ENCODE data around the gene GALNT12.

DNA sequence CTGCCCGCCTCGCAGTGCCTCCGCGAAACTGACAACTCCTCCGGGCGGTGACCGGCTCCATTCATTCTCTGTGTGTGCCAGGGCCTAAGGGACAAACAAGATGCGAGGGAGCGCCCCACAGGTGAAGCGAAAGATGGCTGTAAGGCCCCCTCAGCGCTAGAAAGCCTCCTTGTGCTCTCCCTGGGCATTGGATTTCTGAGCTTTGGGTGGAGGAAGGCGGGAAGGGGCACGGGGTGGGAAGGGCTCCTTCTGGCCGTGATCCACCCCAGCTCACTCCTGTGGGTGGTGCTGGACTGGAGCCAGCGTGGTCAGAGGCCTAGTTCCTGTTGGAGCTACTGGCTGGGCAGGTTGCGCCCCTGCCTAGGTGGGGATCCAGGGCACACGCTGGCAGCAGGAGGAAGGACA, 943 bp downstream of the GALNT12 start:
- TF ChIP-seq EZH2 (IDR thresholded peaks at IDR 0.05; ENCODE audit: borderline replicate concordance) (no peak), EZH2phosphoT487 (IDR thresholded peaks at IDR 0.05; ENCODE audit: low read depth, severe bottlenecking, unreplicated experiment) (no peak)
- TF ChIP-seq, protein P1, sequence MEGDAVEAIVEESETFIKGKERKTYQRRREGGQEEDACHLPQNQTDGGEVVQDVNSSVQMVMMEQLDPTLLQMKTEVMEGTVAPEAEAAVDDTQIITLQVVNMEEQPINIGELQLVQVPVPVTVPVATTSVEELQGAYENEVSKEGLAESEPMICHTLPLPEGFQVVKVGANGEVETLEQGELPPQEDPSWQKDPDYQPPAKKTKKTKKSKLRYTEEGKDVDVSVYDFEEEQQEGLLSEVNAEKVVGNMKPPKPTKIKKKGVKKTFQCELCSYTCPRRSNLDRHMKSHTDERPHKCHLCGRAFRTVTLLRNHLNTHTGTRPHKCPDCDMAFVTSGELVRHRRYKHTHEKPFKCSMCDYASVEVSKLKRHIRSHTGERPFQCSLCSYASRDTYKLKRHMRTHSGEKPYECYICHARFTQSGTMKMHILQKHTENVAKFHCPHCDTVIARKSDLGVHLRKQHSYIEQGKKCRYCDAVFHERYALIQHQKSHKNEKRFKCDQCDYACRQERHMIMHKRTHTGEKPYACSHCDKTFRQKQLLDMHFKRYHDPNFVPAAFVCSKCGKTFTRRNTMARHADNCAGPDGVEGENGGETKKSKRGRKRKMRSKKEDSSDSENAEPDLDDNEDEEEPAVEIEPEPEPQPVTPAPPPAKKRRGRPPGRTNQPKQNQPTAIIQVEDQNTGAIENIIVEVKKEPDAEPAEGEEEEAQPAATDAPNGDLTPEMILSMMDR (IDR thresholded peaks at IDR 0.05; ENCODE audit: poor library complexity) = no peak

Measured in hepatocyte (in vitro differentiated cells).